H1 (cell line): Measurements from ENCODE around the gene CYP4A22. TPM values are rescaled to one million over a fixed set of nuclear protein-coding genes. Genes with fewer than 3 reads are reported as not detected.

ENCODE experiments used
- JUN ChIP-seq: IDR thresholded peaks from 2 replicates; pipeline ENCODE4 v1.6.1; 2011; ENCODE audit warnings: low read depth, mild to moderate bottlenecking, improper control_type of control experiment, low read length
- POLR2A ChIP-seq, 2 experiments: IDR thresholded peaks; 1 replicate in 1 of 2; 2 replicates in 1 of 2; pipeline ENCODE4 v1.6.1; 2011; ENCODE audit warnings: low read depth in 2 of 2, low read length in 2 of 2, mild to moderate bottlenecking in 2 of 2; ENCODE audit errors: control extremely low read depth in 1 of 2
- RBBP5 ChIP-seq: IDR thresholded peaks from 2 replicates; pipeline ENCODE4 v1.7.1; 2012; ENCODE audit warnings: low read depth, mild to moderate bottlenecking, inconsistent platforms, low read length, moderate library complexity, borderline replicate concordance
- polyA plus RNA-seq, 7 experiments: library from polyadenylated mRNA; depleted of rRNA in 3 of 7; stranded (reverse) in 5 of 7; unstranded in 2 of 7; fragments of >200 nt in 5 of 7; fragments of 200-250 nt in 2 of 7; gene quantifications; 1 replicate in 5 of 7; 2 replicates in 1 of 7; 4 replicates in 1 of 7; pipeline versions ENCODE4 v1.2.1 to v1.2.3, GENCODE V29; 2011 to 2013; ENCODE audit warnings: missing spikeins in 2 of 7, mixed read lengths in 2 of 7
- total RNA-seq: library from RNA; stranded (reverse); fragmentation: NEBNext Ultra II Directional; extraction: Animal tissue kit (Norgen Biotek cat#: 25700); gene quantifications from 2 replicates; pipeline ENCODE4 v1.2.1, GENCODE V29; 2021

Gene CYP4A22
- total and polyA plus RNA-seq, 2 of the 8 experiments (the other 6 are each of a cell fraction or from before 2014, with no cell fraction given), result not detected

- TF ChIP-seq POLR2A (IDR thresholded peaks at IDR 0.05; ENCODE audit: control extremely low read depth in 1 of 2, low read depth in 2 of 2, low read length in 2 of 2), result no peak
- no peak for TF ChIP-seq JUN
- no peak for TF ChIP-seq RBBP5
- TF ChIP-seq, all 59 proteins: peak for 0
Observed at GRCh38 chr1:47182676-47183235, 45.5 kb downstream of the CYP4A22 start (continued).
